HepG2 (cell line): ENCODE data around the gene SLC8A2. TPM values are rescaled to one million over a fixed set of nuclear protein-coding genes. Genes with fewer than 3 reads are reported as not detected.

Experiments used
- CAMTA2 ChIP-seq: sonication (generic); formaldehyde crosslinking; IDR thresholded peaks from 2 replicates; pipeline ENCODE4 v1.4.0; 2020; ENCODE audit warnings: mild to moderate bottlenecking, missing genetic modification reagents, borderline replicate concordance
- DMAP1 ChIP-seq: IDR thresholded peaks from 2 replicates; pipeline ENCODE4 v1.6.1; 2016
- DPF2 ChIP-seq: sonication (generic); formaldehyde crosslinking; IDR thresholded peaks from 2 replicates; pipeline ENCODE4 v1.4.0; 2020; ENCODE audit warnings: mild to moderate bottlenecking, low read depth, missing genetic modification reagents, borderline replicate concordance
- FOXO4 ChIP-seq: sonication (generic); formaldehyde crosslinking; conservative IDR thresholded peaks from 2 replicates; pipeline ENCODE4 v1.8.1; 2023; ENCODE audit warnings: missing genetic modification reagents
- HNF4G ChIP-seq, 2 experiments: sonication (generic) in 1 of 2; formaldehyde crosslinking in 1 of 2; IDR thresholded peaks; 2 replicates each; pipeline versions ENCODE4 v1.4.0 to v1.6.1; 2011 to 2020; ENCODE audit warnings: borderline replicate concordance in 2 of 2, low read depth in 2 of 2, mild to moderate bottlenecking in 2 of 2, low read length in 1 of 2, missing genetic modification reagents in 1 of 2, moderate library complexity in 1 of 2
- IRF1 ChIP-seq: sonication (generic); formaldehyde crosslinking; IDR thresholded peaks from 2 replicates; pipeline ENCODE4 v1.4.0; 2020; ENCODE audit warnings: low read depth, mild to moderate bottlenecking, missing genetic modification reagents
- MEIS2 ChIP-seq: sonication (generic); formaldehyde crosslinking; IDR thresholded peaks from 2 replicates; pipeline ENCODE4 v1.9.0; 2021; ENCODE audit warnings: mild to moderate bottlenecking, missing genetic modification reagents
- MIER3 ChIP-seq: IDR thresholded peaks from 2 replicates; pipeline ENCODE4 v1.6.1; 2016; ENCODE audit warnings: missing compliant biosample characterization, borderline replicate concordance
- PHF5A ChIP-seq: IDR thresholded peaks from one replicate; pipeline ENCODE4 v1.6.1; 2018; ENCODE audit warnings: low read depth, missing genetic modification reagents; ENCODE audit not compliant: unreplicated experiment
- SIN3A ChIP-seq: IDR thresholded peaks from 2 replicates; pipeline ENCODE4 v1.6.1; 2011; ENCODE audit warnings: low read depth, mild to moderate bottlenecking, control low read depth, low read length, borderline replicate concordance
- SRF ChIP-seq: IDR thresholded peaks from 2 replicates; pipeline ENCODE4 v1.6.1; 2011; ENCODE audit warnings: mild to moderate bottlenecking, low read depth, low read length, moderate library complexity
- TAF15 ChIP-seq: fragments of 200-400 bp; formaldehyde crosslinking; IDR thresholded peaks from one replicate; pipeline ENCODE4 v1.6.1; 2018; ENCODE audit warnings: mild to moderate bottlenecking, low read depth, low read length; ENCODE audit not compliant: poor library complexity, severe bottlenecking
- ZBTB46 ChIP-seq: sonication (generic); formaldehyde crosslinking; IDR thresholded peaks from 2 replicates; pipeline ENCODE4 v1.4.0; 2020; ENCODE audit warnings: mild to moderate bottlenecking, missing genetic modification reagents, borderline replicate concordance
- ZBTB8A ChIP-seq: sonication (generic); formaldehyde crosslinking; IDR thresholded peaks from 2 replicates; pipeline ENCODE4 v1.4.0; 2020; ENCODE audit warnings: mild to moderate bottlenecking, low read depth, missing genetic modification reagents, borderline replicate concordance
- ZNF510 ChIP-seq: sonication (generic); formaldehyde crosslinking; IDR thresholded peaks from 2 replicates; pipeline ENCODE4 v1.4.0; 2020; ENCODE audit warnings: low read depth, mild to moderate bottlenecking, missing genetic modification reagents
- ZNF781 ChIP-seq: sonication (generic); formaldehyde crosslinking; IDR thresholded peaks from 2 replicates; pipeline ENCODE4 v1.5.1; 2020; ENCODE audit warnings: borderline replicate concordance, mild to moderate bottlenecking, missing genetic modification reagents; ENCODE audit errors: not compliant biosample characterization
- polyA plus RNA-seq, 8 experiments: library from polyadenylated mRNA; depleted of rRNA in 3 of 8; stranded (reverse) in 7 of 8; unstranded in 1 of 8; fragments of >200 nt; fragmentation: Illumina TruSeq in 4 of 8; extraction: Trizol in 4 of 8; gene quantifications; 2 replicates each; pipeline versions ENCODE4 v1.2.1 to v1.2.3, GENCODE V29; 2011 to 2016; ENCODE audit warnings: low read depth in 4 of 8, missing spikeins in 1 of 8, mixed read lengths in 1 of 8; ENCODE audit not compliant: insufficient read depth in 1 of 8
- total RNA-seq, 5 experiments: library from RNA; depleted of rRNA; stranded (reverse); fragments of >200 nt; fragmentation: Illumina TruSeq; extraction: Trizol; gene quantifications; 2 replicates each; pipeline ENCODE4 v1.2.3, GENCODE V29; 2016; ENCODE audit warnings: low read depth in 1 of 5
- TF ChIP-seq, protein P1 (sequence below): fragments of 450-650 bp; IDR thresholded peaks from 2 replicates; pipeline ENCODE4 v1.6.1; 2017; ENCODE audit warnings: mild to moderate bottlenecking
- TF ChIP-seq, protein P2 (sequence below): IDR thresholded peaks from 2 replicates; pipeline ENCODE4 v1.6.1; 2016; ENCODE audit warnings: mild to moderate bottlenecking, missing biosample characterization, missing genetic modification reagents
- TF ChIP-seq, protein P3 (sequence below): sonication (generic); formaldehyde crosslinking; IDR thresholded peaks from 2 replicates; pipeline ENCODE4 v1.4.0; 2020; ENCODE audit warnings: missing genetic modification reagents; ENCODE audit errors: not compliant biosample characterization

Gene SLC8A2
- total and polyA plus RNA-seq, 2 of the 13 experiments (the other 11 are each of a cell fraction or from before 2014, with no cell fraction given), result 0.02 TPM; not detected in 1

DNA sequence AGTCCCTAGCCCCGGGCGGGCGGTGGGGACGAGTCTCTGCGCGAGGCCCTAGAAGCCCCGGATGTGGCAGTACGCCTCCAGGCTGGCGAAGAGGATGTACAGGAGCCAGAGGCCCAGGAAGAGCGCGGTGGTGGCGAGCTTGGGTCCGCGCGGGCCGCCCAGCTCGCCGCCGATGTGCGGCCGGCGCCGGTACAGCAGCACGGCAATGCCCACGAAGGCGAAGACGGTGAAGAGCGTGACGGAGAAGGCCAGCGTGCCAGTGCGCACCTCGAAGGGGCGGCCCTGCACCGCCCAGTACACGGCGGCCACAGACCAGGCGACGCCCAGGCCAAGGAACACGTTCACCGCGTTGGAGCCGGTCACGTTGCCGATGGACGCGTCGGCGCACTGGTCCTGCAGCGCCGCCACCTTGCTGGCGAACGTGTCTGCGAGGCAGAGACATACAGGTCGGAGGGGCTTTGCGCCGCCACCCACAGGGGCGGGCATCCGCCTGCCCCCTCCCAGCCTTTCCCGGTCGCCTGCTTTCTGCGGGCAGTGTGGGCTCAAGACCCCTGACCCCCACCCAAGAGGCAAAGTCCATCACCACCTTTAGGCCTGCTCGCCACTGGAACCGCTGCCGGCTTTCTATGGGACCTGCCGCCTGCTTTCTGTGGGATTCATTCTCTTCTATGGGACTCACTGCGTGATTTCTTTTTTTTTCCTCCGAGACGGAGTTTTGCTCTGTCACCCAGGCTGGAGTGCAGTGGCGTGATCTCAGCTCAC, 41.5 kb downstream of the SLC8A2 start (continued):
- no peak for TF ChIP-seq ZBTB46 (CRISPR knock-in tag)
- no peak for TF ChIP-seq FOXO4 (CRISPR knock-in tag)
- TF ChIP-seq ZNF510 (CRISPR knock-in tag), result 0 out of 2 replicates have a peak, but pooled peaks have one; percentile 43
- no peak for TF ChIP-seq CAMTA2 (CRISPR knock-in tag)
- TF ChIP-seq DPF2 (CRISPR knock-in tag), result no peak
- TF ChIP-seq ZBTB8A (CRISPR knock-in tag), result no peak
- peak; percentile 40; the same call in 1 of the 2 replicates for TF ChIP-seq DMAP1
- no peak for TF ChIP-seq MIER3 (CRISPR knock-in tag)
- no peak for TF ChIP-seq HNF4G (IDR thresholded peaks at IDR 0.05; ENCODE audit: borderline replicate concordance, low read depth, low read length)
- TF ChIP-seq HNF4G (CRISPR knock-in tag; IDR thresholded peaks at IDR 0.05; ENCODE audit: borderline replicate concordance, low read depth), result no peak
- no peak for TF ChIP-seq ZNF781 (CRISPR knock-in tag)
- TF ChIP-seq MEIS2, result no peak
- TF ChIP-seq PHF5A, result no peak
- no peak for TF ChIP-seq TAF15
- TF ChIP-seq SRF, result no peak
- TF ChIP-seq, protein P1, sequence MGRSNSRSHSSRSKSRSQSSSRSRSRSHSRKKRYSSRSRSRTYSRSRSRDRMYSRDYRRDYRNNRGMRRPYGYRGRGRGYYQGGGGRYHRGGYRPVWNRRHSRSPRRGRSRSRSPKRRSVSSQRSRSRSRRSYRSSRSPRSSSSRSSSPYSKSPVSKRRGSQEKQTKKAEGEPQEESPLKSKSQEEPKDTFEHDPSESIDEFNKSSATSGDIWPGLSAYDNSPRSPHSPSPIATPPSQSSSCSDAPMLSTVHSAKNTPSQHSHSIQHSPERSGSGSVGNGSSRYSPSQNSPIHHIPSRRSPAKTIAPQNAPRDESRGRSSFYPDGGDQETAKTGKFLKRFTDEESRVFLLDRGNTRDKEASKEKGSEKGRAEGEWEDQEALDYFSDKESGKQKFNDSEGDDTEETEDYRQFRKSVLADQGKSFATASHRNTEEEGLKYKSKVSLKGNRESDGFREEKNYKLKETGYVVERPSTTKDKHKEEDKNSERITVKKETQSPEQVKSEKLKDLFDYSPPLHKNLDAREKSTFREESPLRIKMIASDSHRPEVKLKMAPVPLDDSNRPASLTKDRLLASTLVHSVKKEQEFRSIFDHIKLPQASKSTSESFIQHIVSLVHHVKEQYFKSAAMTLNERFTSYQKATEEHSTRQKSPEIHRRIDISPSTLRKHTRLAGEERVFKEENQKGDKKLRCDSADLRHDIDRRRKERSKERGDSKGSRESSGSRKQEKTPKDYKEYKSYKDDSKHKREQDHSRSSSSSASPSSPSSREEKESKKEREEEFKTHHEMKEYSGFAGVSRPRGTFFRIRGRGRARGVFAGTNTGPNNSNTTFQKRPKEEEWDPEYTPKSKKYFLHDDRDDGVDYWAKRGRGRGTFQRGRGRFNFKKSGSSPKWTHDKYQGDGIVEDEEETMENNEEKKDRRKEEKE, result no peak
- TF ChIP-seq IRF1, result no peak
- TF ChIP-seq, protein P2, sequence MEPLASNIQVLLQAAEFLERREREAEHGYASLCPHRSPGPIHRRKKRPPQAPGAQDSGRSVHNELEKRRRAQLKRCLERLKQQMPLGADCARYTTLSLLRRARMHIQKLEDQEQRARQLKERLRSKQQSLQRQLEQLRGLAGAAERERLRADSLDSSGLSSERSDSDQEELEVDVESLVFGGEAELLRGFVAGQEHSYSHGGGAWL (CRISPR knock-in tag), result peak; percentile 89
- TF ChIP-seq, protein P3, sequence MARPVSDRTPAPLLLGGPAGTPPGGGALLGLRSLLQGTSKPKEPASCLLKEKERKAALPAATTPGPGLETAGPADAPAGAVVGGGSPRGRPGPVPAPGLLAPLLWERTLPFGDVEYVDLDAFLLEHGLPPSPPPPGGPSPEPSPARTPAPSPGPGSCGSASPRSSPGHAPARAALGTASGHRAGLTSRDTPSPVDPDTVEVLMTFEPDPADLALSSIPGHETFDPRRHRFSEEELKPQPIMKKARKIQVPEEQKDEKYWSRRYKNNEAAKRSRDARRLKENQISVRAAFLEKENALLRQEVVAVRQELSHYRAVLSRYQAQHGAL, result no peak
- no peak for TF ChIP-seq SIN3A
